Mammary epithelial cell (primary cell): ENCODE data around the gene TRIM2.

Experiments
- CTCF ChIP-seq, 2 donors: IDR thresholded peaks in 1 of 2; conservative IDR thresholded peaks in 1 of 2; 2 replicates each; pipeline ENCODE4 v1.5.1; 2011 to 2012; ENCODE audit warnings: inconsistent platforms in 2 of 2, low read length in 2 of 2, mild to moderate bottlenecking in 2 of 2, control low read depth in 1 of 2, low read depth in 1 of 2; ENCODE audit not compliant: insufficient read depth in 1 of 2; ENCODE audit errors: extremely low read depth in 1 of 2
- EZH2 ChIP-seq: IDR thresholded peaks from 2 replicates; pipeline ENCODE4 v1.6.1; 2012; ENCODE audit warnings: low read length, inconsistent platforms, borderline replicate concordance

DNA sequence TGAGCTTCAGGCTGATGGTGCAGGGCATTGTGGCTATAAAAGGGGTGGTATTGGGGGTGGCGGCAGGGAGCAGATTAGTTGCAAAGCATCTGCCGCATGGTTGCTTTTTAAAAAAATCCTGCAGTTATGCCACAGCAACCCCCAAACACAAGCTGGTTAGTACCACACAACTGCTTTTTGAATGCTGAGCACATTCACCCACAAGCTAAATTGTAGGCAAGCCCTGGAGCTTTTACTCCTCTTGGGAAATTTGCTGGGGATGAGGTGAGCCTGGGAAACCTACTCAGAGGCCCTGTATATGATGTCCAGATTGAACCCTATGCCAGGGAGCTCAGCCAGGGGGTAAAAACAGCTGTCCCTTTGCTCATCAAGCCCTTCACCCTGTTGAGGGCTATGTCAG, 33.8 kb upstream of the TRIM2 start:
- TF ChIP-seq EZH2 (no peak), CTCF (conservative IDR thresholded peaks at IDR 0.05 in 1 of 2, IDR thresholded peaks at IDR 0.05 in 1 of 2; ENCODE audit: extremely low read depth in 1 of 2, insufficient read depth in 1 of 2, low read depth in 1 of 2, low read length in 2 of 2) (no peak)
